GM12801 (cell line): ENCODE measurements around the gene LMNTD2.

Source experiments
- TF ChIP-seq, protein P1 (sequence below): IDR thresholded peaks from one replicate; pipeline ENCODE4 v1.5.1; 2011; ENCODE audit warnings: control low read depth; ENCODE audit not compliant: insufficient read length; ENCODE audit errors: extremely low read depth

Gene LMNTD2

DNA sequence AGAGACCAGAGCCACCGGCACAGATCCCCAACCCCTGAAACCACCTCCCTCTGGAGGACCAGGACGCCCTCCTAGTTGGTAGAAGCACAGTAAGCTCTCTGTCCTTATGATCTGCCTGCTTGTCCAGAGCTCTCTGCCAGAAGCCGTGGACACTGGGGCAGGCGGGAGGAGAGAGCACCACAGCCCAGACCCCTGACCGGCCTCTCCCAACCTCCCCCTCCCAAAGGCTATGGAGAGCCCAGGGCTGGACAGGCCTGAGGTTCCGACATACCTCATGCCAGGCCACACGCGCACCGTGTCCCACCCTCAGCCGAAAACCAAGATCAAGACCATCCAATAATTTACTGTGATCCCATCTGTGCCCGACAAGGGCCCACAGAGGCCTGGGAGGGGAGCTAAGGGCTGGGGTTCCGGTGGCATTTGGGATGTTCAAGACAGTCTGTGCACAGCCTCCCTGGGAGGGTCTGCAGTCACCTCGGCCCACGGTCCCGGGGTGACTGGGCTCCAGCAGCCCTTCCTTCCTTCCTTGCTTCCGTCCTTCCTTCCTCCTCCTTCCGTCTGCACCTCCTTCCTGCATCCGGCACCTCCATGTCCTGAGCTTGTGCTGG lies 28.5 kb downstream of the LMNTD2 start:
- TF ChIP-seq, protein P1, sequence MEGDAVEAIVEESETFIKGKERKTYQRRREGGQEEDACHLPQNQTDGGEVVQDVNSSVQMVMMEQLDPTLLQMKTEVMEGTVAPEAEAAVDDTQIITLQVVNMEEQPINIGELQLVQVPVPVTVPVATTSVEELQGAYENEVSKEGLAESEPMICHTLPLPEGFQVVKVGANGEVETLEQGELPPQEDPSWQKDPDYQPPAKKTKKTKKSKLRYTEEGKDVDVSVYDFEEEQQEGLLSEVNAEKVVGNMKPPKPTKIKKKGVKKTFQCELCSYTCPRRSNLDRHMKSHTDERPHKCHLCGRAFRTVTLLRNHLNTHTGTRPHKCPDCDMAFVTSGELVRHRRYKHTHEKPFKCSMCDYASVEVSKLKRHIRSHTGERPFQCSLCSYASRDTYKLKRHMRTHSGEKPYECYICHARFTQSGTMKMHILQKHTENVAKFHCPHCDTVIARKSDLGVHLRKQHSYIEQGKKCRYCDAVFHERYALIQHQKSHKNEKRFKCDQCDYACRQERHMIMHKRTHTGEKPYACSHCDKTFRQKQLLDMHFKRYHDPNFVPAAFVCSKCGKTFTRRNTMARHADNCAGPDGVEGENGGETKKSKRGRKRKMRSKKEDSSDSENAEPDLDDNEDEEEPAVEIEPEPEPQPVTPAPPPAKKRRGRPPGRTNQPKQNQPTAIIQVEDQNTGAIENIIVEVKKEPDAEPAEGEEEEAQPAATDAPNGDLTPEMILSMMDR: no peak

DNA sequence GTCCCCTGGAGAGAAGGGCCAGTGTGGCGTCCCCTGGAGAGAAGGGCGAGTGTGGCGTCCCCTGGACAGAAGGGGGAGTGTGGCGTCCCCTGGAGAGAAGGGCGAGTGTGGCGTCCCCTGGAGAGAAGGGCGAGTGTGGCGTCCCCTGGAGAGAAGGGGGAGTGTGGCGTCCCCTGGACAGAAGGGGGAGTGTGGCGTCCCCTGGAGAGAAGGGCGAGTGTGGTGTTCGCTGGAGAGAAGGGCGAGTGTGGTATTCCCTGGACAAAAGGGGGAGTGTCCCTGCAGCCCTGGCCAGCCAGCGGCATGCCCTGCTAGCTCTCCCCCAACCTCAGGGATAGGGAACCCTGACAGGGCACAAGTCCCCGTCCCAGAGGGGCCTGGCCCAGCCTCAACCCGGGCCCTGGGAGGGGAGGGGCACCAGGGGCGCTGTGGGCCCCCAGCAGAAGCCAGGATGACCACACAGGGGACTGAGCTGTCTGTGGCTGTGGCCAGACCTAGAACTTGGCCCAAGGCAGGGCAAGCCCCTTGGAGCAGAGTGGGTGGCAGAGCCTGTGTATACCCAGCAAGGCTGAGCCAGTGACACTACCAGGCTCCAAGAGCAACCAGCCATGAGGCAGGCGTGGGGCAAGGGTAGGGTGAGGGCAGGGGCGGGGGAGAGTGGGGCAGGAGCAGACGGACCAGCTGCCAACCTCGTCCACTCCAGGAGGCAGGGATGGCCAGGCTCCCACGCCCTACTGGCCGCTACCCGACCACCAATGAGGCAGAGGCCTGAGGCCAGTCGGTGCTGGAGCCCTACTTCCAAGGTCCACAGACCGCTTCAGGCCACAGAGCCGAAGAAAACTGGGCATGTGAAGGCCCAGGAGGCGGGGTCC lies 29.3 kb downstream of the LMNTD2 start:
- TF ChIP-seq, protein P1: no peak

DNA sequence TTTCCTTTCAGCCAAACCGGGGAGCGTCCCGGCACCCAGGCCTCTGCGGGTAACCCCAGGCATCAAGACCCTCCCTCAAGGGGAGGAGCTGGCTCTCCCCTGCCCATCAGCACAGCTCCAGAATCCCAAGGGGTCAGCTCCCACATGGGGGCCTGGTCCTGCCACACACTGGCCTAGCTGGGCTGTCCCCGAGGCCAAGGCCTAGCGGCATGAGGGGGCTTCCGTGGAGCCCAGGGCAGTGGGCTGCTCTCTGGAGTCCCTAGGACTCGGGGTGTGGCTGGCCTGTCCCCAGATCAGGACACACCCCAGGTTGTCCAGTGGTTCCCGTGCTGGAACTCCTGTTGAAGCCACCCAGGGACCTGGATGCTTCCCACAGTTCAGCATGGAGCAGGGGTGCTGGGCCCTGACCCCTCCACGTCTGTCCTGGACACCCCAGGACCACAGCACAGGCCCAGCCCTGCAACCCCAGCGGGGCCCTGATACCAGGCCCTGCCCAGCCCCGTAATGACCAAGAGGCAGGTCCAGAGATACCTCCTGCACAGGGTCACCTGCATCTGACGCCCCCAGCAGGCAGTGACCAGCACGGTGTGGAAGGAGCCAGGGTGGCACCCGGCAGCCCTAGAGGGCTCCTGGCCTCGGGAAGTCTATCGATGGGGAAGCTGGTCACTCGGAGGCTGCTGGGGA lies 30.7 kb downstream of the LMNTD2 start:
- TF ChIP-seq, protein P1: no peak

DNA sequence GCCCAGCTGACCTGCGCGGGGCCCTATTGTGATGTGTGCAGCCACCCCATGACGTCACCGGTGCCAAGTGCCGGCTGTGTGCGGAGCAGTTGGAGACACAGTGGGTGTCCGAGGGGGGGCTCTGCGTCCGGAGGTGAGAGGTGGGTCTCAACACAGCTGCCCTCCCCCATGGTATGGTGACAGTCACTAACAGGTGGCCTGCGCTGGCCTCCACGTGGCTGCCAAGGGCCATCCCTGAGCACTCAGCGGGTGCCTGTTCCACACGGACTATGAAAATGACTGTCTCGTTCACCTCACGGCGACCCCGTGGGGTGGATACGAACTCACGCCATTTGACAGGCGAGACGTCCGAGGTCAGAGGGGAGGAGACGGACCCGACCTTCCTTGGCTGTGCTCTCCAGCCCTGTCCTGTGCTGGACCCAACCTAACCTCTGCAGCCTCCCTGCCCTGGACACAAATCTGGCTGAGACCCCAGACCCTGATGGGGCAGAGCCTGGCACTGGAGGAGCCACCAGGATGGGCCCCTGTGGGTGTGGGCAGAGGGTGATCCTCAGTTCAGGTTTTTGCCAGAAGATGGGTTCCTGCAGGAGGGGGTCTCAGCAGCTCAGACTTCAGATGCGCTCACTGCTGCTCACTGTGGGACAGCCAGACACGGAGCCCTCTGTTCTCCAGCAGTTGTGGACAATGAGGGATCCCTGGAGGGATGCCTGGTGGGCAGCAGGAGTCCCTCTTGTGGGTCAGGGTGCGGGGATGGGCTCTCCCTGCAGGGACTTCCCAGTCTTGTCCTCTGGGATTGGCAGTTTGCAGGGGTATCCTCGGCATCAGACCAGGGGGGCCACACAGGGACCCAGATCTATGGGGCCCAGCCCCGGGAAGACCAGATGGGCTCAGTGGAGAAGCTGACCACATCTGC lies 31.5 kb downstream of the LMNTD2 start:
- TF ChIP-seq, protein P1: no peak

DNA sequence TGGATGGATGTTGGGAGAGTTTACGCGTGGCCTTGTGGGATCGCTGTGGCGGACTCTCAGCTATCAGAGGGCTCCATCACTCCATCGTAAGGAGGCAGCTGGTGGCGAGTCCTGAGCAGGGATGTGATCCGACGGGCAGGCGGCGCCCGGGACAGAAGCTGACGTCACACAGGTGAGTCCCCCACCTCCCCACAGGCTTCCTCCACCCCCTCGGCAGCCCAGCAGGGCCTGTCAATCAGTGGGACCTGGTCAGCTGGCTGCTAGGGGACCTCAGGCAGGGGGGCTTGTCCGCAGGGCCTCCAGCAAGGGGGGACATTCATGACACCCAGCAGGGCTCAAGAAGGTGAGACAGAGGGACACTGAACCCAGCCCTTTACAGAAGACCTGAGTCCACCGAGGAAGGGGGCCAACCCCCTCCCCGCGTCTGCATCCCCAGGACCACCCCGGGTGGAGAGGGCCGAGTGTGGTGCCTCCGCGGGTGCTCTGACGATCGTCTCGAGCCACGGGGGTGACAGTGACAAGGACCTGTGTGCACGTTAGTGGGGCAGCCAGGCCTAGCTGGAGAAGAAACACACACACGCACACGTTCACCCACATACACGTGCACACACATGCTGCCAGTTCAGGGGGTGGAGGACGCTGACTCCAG lies 32.2 kb downstream of the LMNTD2 start:
- TF ChIP-seq, protein P1: no peak

DNA sequence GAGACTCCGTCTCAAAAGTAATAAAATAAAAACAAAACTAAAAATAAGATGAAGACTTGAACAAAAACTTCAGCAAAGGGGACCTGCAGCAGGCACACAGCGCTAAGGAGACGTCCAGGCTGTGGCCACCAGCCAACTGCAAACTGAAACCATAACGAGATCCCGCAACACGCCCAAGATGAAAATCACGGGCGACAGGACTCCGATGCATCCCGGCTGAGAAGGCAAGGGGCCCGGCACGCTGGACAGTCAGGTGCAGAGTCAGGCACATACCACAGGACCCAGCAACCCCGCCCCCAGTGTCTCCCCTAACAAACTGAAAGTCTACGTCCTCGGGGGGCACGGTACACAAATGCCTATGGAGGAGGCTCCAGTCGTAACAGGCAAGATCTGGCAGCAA lies 34.3 kb downstream of the LMNTD2 start:
- TF ChIP-seq, protein P1: no peak
